Esophagus muscularis mucosa (tissue), 4 donors: ENCODE results near the gene HPRT1.

Experiments used
- EP300 ChIP-seq: sonication (generic); formaldehyde crosslinking; IDR thresholded peaks from one replicate; pipeline ENCODE4 v1.6.1; 2017; ENCODE audit warnings: antibody characterized with exemption
- POLR2A ChIP-seq: fragments of 450-650 bp; IDR thresholded peaks from one replicate; pipeline ENCODE4 v1.6.1; 2017; ENCODE audit warnings: antibody characterized with exemption, moderate library complexity, mild to moderate bottlenecking, low read depth
- POLR2AphosphoS5 ChIP-seq, 2 donors: sonication (generic); formaldehyde crosslinking; IDR thresholded peaks; one replicate each; pipeline ENCODE4 v1.6.1; 2017; ENCODE audit warnings: antibody characterized with exemption in 2 of 2
- TF ChIP-seq, protein P1 (sequence below), 3 experiments: fragments of 200-600 bp in 2 of 3; fragments of 450-650 bp in 1 of 3; sonication (generic) in 2 of 3; IDR thresholded peaks; one replicate each; pipeline ENCODE4 v1.5.1; 2017 to 2019; ENCODE audit warnings: antibody characterized with exemption in 3 of 3, mild to moderate bottlenecking in 2 of 3, moderate library complexity in 1 of 3

DNA sequence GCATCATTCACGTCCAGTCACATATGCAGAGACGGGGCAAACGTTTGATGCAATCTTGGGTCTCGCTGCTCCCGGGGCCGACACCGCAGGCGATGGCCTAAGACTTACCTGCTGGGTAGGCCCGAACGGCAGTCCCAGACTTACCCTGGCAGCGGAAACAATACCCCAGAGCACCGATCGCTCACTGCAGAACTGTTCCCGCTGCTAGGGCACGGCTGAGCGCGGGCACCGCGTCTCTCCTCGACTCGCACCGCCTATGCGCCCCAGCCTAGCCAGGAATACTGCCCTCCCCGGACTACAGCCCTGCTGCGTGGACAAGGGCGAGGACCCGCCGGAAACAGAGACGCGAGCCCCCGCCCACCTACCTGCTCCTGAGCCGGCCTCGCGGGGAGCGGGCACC is 86.2 kb downstream of the HPRT1 start:
- TF ChIP-seq, protein P1, sequence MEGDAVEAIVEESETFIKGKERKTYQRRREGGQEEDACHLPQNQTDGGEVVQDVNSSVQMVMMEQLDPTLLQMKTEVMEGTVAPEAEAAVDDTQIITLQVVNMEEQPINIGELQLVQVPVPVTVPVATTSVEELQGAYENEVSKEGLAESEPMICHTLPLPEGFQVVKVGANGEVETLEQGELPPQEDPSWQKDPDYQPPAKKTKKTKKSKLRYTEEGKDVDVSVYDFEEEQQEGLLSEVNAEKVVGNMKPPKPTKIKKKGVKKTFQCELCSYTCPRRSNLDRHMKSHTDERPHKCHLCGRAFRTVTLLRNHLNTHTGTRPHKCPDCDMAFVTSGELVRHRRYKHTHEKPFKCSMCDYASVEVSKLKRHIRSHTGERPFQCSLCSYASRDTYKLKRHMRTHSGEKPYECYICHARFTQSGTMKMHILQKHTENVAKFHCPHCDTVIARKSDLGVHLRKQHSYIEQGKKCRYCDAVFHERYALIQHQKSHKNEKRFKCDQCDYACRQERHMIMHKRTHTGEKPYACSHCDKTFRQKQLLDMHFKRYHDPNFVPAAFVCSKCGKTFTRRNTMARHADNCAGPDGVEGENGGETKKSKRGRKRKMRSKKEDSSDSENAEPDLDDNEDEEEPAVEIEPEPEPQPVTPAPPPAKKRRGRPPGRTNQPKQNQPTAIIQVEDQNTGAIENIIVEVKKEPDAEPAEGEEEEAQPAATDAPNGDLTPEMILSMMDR (IDR thresholded peaks at IDR 0.05), result no peak
- TF ChIP-seq POLR2AphosphoS5 (IDR thresholded peaks at IDR 0.05), result no peak
- TF ChIP-seq EP300, result no peak
- no peak for TF ChIP-seq POLR2A
